ENCODE measurements around the gene RNF183.
"Not testable (repeated sequence)": the region's sequence is repeated elsewhere in the genome, so short reads cannot be mapped to it uniquely, and the experiment has no call there.

Gene RNF183

DNA sequence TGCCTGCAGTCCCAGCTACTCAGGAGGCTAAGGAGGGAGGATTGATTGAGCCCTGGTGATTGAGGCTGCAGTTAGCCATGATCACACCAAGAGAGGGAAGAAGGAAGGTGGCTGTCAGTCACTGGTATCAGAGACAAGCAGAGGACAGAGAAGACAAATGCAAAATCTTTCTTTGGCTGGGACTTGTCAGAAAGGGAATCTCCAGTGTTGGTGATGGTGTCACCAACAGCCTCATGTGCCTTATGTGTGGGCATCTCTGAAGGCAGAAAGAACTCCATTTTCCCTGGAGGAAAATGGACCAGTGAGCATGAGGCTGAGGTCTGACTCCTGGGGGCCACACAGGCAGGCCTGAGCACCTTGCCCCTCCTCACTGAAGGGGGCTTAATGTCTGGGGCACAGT, 12.1 kb upstream of the RNF183 start:
- no peak for DNase-seq

DNA sequence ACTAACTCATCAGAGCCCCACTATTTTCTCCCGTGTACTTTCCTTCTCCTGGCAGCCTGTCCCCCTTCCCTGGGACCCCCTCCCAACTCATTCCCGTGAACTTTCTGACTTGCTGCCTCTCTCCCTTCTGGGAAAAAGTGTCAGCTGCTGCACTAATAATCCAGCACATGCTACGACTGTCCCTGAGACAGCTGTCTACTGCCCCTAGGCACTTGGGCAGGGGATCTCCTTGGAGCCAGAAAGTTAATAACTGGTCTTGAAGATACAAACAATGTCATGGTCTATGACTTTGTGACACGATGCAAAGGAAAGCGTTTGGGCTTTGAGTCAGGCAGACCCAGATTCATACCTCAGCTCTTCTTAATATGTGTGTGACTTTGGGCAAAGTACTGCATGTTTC, 10.1 kb upstream of the RNF183 start:
- DNase-seq: no peak

DNA sequence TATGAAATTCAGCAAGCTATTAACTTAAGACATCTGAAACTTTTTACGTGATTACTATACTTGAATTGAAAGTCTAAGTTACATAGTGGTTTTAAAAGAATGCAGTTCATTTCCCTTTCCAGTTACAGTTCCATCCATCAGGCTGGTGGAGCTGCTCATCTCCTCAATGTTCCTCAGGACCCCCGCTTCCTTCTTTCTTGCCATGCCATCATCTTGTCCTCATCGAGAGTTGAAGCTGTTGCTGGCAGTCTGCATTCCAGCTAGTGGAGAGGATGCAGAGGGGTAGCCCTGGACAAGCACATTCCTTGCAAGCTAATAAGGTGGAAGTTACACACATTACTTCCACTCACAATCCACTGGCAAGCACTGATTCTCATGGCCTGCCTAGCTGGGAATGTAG, 8.8 kb upstream of the RNF183 start:
- no peak for DNase-seq

DNA sequence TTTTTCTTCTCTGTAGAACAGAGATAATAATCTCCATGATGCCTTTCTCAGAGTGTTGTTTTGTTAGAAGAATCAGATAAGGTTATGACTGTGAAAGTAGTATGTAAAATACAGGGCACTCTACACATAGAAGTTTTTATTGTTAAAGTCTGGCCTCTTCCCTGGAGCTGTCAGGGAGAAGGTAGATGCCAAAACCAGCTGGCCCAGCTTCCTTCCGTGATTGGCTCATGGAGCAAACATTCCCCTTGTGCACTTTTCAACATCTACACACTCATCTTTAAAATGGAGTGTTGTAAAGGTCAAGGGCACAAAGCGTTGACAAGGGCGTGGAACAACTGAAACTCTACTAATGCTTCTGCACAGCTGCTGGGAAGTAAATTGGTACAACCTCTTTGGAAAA, 7.4 kb upstream of the RNF183 start:
- DNase-seq: no peak

DNA sequence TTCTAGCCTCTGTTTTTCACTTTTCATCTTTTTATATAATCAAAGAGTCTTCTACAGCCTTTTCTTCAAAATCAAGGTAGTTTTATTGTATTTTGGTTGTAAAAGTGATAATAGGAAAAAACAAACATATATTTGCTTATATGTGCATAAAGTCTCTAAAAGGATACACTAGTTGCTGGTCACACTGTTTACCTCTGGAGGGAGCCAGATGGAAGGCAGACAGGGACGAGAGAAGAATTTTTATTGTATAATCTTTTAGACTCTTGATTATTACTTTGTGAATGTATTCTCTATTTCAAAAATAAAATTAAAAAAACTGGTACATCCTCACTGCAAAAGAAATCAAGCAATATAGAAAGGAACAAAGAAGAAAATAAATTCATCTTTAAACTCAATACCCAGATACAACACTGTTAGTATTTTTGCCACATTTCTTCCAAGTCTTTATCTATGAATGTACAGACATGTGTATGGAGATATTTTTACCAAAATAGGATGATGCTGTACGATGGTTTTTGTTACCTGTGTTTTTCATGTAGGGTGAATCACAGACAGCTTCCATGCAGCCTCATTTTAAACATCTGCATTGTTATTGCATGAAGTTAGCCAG, 6.1 kb upstream of the RNF183 start:
- peak in 1 of 2 experiments; percentile 21 for DNase-seq

DNA sequence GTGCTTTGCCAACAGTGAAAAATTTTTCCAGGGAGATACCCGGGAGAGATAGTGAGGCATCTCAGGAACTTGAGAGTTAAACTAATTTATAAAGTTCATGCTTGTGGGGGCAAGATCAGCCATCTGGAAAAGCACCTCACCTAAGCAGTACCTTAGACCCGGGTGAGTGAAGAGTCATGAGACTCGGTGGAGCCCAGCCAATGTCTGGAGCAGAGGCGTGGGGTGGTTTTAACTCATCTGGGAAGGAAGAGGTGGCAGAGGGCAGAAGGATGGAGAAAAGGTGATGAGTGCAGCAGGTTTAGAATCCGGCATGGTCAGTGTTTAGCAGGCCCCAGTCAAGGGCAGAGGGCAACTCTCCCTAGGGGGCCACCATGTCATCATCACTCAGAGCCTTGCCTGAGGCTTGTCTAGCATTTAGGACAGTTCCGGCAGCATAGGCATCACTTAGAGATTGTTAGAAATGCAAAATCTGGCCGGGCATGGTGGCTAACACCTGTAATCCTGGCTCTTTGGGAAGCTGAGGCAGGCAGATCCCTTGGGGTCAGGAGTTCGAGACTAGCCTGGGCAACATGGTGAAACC, 4.3 kb upstream of the RNF183 start:
- DNase-seq: no peak

DNA sequence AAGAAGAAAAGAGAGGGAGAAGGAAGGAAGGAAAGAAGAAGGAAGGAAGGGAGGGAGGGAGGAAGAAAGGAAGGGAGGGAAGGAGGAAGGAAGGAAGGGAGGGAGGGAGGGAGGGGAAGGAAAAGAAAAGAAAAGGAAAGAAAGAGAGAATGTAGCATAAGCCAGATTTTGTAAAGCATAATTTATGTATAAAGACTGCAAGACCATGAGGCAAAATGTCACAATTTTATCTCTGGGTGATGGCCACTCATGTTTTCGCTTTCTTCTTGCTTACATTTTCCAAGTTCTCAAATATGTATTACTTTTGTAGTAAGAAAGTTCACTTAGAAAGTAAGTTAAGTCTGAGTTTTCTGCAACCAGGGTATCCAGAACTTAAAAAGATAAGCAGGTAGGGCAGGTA, 3.4 kb upstream of the RNF183 start:
- no peak for DNase-seq

DNA sequence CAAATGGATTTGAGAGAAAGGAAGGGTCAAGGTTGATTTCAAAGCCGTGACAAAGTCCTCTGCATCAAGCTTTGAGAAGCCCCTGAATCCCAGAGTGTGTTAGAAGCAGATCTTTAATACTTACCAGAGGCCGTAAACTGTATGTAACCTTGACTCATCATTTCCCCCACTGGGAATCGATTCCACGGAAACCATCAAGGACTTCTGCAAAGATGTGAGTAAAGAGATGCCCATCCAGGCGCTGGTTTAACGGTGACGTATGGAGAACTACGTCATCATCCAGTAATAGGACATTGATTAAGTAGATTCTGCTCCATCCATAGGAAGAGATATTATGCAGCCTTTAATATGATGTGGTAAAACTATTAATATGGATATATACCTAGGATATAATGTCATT, 1.6 kb downstream of the RNF183 start:
- DNase-seq: no peak

DNA sequence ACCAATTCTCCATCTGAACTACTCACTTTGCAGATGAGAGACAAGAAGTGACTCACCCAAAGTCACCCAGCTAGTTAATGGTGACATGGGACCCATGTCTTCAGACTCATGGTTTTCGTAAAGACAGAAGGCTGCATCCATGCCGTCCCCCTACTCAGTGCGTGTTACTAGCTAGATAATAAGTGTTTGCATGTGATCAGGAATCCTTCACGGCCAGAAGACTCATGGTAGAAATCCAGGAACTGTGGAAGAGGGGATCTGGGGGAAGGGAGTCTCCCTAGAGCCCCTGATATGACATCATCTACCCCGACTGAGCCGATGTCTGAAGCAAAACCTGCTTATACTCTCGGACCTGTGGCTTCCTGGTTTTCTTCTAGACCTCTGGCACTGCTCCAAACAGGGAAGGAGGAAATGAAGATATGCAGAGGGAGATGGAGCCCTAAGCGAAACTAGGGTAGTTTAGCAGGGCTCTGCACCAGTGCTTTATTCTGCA, 3.3 kb downstream of the RNF183 start:
- DNase-seq: no peak

DNA sequence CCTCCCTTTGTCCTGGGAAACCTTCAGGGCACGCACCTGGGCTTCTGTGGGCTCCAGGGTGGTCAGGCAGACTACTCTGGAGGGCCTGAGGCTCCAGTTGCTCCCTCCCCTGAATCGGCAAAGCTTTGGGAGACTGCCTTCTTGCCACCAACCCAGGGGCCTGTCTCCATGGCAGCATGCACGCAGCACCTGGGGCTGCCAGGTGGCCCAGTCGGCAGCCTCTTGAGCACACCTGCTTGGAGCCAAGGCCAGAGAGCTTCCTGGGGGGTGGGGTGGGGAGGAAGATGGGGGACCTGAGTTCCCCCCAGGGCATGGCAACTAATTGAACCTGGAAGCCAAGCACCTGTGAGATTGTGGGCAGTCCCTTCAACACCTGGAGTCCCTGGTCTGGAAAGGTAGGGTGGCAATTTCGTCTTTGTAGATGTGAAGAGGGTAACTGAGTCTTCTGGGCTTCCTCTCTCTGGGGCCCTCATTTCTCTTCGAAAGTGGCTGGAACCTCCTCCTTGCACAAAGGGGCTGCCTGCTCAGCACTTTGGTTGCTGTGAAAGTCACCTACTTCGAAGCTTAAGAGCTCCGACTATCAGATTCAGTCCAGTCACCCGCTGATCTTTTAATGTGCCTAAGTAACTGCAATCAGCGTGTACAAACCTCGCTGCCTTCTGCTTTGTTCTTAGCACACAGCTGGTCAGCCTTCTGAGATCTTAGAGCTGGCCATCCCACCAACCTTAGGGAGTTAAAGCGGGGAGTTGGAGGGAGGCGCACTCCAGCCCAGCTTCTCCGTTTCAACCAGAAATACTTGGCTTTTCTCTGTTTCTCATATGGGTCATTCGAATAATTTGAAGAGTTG, 4.0 kb downstream of the RNF183 start:
- DNase-seq: no peak

DNA sequence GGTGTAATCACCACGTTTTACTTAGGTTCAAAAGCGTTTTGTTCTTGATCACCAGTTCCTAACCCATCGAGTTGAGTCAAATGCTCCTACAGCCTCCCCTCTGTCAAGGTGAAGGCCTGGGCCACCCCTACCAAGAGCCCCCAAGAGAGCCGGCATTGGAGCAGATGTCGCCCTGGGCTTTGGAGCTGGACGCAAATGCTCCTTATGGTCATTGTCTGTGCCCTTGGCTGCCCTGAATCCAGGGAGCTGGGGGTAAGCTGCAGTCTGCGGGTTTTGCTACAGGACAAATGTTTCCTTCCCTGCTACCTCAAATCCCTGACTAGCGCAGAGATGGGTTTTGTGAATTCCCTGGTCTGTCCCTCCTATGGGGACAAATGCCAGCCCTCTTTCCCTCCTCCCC, 4.9 kb downstream of the RNF183 start:
- no peak for DNase-seq

DNA sequence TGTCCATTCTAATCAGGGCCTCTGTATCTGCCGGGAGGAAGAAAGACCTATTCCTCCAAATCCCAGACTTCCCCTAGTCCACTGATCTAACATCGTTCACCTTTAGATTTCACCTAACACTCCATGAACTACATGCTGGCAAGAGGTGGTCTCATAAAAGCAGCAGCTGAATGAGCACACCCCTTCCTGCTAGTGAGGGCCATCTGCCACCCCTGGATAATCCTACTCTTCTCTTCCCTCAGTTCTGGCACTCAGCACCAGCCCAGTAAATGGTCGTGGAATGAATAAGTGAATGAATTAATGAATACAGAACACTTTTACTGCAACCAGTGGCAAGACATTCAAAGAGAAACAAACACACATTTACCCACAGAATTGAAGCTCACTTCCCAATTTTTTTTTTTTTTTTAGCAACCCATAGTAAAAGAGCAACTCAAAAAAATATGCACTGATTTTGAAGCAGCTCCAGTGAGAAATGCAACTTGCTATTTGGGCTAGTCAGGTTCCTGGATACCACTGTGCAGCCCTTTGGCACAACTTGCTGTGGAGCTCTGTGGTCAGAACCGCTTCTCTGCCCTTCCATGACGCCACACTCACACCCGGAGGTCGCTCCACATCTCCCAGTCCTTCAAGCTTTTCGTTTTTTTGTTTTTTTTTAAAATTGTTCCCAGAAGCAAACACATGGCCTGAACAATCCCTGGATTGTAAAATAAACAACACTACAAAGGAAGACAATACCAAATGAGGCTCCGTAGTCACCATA, 6.2 kb downstream of the RNF183 start:
- no peak for DNase-seq

DNA sequence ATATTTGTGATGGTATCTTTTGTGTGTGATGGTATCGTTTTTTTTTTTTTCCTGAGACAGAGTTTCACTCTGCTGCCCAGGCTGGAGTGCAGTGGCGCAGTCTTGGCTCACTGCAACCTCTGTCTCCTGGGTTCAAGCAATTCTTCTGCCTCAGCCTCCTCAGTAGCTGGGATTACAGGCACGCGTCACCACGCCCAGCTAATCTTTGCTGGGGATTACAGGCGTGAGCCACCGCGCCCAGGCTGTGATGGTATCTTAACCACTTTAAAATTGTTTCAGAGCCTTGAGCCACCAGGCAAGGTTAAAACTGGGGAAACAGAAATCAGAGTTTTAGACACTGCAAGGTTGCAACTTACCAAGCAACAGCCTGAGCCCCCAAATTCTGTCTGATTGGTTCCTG, 6.9 kb downstream of the RNF183 start:
- not testable (repeated sequence) for DNase-seq

DNA sequence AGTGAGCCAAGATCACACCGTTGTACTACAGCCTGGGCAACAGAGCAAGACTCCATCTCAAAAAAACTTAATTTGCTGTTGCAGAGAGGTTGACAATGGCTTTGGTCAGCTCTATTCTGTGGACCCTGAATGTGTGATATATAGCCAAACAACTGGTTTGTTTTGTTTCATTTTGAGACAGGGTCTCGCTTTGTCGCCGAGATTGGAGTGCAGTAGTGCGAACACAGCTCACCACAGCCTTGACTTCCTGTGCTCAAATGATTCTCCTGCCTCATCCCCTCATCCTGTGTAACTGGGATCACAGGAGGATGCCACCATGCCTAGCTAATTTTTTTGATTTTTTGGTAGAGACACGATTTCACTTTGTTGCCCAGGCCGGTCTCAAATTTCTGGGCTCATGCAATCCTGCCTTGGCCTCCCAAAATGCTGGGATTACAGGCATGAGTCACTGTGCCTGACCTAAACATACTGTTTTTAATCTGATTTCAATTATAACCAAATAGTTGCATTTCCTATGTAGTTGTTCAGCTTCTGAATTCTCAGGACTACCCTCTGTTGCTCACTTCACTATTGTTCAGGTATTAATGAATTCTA, 9.8 kb downstream of the RNF183 start:
- no peak for DNase-seq

DNA sequence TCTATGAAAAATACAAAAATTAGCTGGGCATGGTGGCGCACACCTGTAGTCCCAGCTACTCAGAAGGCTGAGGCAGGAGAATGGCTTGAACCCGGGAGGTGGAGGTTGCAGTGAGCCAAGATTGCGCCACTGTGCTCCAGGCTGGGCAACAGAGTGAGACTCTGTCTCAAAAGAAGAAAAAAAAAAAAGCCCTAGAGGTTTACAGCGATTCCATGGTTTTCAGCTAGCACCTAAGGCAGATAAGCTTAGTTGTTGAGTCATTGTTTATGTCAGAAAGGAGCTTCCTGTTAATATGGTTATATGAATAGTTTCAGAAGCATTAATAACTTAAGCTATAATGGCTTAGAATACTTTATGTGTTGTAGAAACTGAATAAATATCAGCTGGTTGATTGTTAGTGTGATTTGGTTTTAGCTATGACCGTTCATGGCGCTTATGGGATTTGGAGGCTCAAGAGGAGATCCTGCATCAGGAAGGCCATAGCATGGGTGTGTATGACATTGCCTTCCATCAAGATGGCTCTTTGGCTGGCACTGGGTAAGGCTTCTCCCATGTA, 13.0 kb downstream of the RNF183 start:
- no peak for DNase-seq

DNA sequence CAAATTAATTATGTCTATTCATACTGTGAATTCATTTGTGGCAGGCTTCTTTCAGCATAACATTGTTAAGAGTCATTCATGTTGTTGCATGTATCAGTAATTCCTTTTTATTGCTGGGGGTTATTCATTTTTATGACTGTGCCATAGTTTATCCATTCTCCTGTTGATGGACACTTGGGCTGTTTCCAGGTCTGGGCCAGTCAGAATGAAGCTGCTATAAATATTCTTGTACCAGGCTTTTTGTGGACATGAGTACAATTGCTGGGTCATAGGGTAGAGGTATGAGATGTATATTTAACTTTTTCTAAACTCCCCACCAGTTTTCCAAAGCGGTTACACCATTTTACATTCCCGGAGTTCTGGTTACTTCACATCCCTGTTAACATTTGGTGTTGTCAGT, 14.1 kb downstream of the RNF183 start:
- no peak for DNase-seq

DNA sequence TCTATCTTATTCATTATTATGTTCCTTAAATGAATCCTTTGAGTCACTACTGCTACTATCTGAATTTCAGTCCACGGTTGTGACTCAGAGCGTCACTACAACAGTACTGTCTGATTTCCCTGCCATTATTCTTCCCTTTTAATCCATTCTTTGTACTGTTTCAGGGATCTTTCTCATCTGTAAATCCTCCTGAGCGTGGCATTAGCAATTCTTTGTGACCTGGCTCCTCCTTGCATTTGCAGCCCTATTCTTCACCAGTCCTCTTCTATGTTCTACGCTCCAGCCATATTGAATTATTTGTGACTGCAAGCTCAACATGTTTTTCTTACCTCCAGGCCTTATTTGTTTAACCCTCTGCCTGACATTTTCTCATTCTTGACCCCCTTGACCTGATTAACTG, 21.8 kb downstream of the RNF183 start:
- DNase-seq: no peak

DNA sequence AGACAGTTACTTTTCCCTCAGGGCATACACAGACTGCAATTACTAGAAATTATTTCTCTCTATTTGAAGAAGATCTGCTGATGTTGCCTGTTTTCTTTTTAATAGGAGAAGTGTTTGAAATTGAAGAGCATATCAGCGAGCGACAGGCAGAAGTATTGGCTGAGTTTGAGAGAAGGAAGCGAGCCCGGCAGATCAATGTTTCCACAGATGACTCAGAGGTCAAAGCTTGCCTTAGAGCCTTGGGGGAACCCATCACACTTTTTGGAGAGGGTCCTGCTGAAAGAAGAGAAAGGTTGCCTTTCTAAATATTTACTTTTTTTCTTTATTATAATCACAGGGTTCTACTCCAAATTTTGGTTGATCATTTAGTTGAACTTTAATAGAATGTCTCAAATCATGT, 24.3 kb downstream of the RNF183 start:
- no peak for DNase-seq

DNA sequence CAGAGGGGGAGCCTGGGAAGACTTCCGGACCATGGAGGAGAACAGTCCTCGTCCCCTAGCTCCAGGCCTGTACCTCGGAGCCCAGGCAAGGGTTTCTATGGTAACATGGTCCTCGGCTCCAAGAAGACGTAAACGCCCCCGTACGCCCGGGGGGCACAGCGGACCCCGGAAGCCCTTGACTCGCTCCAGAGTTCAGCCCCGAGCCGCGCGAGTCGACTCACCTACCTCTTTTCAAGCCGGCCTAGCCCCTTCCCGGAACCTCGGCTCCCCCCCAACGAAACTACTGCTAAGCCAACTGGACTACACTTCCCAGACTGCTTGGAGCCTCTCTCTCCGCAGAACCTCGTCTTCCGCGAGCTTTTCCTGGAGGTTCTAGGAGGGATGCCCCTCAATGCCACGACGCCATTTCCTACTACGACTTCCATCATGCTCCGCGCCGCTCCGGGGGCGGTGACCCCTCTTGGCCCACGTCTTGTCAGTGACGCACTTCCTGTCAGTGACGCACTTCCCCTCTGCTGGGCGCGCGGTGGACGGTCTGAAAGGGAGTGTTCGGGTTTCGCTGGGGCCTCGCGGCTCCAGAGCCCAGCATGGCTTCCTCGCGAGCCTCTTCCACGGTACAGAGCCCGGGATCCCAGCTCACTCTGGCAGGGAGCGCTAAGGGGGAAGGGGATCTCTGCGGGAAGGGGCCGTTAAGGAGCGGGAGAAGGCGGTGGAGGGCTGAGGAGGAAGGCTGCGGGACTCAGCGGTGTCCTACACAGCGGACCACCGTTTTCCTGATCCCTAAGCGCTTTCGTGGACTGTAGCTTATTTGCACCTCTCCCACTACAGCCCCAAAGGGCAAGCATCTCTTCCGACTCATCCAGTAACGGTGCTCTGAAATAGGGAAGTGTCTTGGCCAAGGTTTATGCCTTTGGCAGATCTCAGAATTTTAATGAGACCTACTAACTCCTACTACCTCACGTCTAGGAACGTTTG, 27.7 kb downstream of the RNF183 start, which contains the start of the genes CDC26 and PRPF4:
TSS of gene CDC26 (minus strand) at position 416 of the 975 bp plus-strand sequence. CDS start 3,065 bp downstream, outside the sequence.
TSS of gene PRPF4 (plus strand) at position 502 of the 975 bp plus-strand sequence. CDS start at position 588, 86 bp downstream.
- DNase-seq: peak; percentile 82 to 93

DNA sequence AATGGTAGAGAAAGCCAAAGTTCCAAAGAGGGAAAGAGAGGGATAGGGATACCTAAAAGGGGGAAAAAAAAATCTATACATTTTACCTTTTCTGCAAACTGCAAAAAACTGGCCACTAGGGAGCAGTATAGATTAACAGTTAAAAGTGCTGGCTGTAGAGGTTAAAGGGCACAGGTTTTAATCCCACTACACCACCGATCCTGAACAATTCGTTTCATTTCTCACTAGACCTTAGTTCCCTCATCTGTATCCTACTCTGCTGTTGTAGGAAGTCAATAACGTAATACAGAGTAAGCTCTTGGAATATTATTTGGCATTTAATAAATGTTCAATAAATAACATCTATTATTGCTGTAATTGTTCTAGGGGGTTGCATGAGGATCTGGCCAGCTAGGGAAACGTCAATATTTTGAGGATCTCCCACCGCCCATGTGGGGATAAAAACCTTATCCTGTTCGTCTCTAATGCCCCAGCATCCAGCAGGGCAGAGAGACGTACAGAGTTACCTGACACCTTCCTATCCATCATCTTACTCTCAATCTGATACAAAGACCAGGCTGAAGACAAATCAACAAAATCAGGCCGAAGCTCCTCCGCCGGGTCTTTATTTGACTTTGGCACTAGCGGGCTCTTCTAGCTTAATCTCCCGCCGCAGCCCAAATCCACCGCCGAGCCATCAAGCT, 28.6 kb downstream of the RNF183 start:
- peak in 1 of 2 experiments; percentile 57 for DNase-seq
